Subcutaneous preadipocyte (primary cell): ENCODE results near the gene NOTCH3. TPM values are rescaled to one million over a fixed set of nuclear protein-coding genes. Genes with fewer than 3 reads are reported as not detected.

Experiments
- small RNA-seq: library from RNA; depleted of rRNA; stranded (forward); fragments of <200 nt; gene quantifications from one replicate; pipeline ENCODE3, GENCODE V24; 2012
- total RNA-seq: library from RNA; depleted of rRNA; stranded (reverse); fragments of >200 nt; gene quantifications from 2 replicates; pipeline ENCODE4 v1.2.3, GENCODE V29; 2012

Gene NOTCH3
- total RNA-seq: 25.0 and 62.4 TPM in 2 replicates

DNA sequence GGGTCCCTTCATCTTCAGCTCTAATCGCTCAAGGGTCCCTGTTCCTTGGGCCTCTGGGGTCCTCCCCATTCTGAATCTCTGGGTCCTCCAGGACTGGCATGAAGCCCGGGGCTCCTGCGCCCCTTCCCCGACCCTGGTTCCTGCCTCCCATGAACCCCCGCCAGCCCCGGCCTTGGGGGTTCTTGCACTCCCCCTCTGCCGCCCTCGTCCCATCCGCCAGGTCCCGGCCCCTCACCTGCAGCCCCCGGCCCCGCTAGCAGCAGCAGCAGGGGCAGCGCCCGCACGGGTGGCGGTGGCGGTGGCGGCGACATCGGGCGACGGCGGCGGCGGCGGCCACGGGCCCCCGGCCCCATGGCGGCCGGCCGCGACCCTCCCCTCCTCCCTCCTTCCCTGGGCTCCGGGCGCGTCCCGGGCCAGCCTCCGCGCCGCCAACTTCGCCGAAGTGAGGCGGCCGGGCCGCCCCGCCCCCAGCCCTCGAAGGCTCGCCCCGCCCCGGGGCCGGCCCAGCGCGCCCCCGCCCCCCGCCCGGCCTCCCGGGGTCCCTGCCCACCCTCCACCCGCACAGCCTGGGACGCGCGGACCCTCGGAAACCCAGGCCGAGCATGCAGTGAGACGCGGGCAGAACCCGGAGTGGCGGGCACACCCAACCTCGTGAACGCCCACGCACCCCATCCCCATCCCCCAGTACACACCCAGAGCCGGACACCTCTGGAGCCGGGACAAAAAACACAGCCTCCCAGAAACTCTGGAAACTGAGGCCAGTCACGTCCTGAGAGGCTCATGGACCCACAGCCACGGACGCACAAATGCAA lies at the start of gene NOTCH3:
NOTCH3 (minus strand) TSS at position 443 of the 812 bp plus-strand sequence; CDS start at position 353, 90 bp downstream.

Small RNA genes within 50 kb of the gene (small RNA-seq; reads per million reads assigned to genes)
- gene MIR6795 (not detected), gene RNU6-782P (not detected)

Other genes with a start within 250 kb of the NOTCH3 start
- gene SLC1A6, start 221.1 kb downstream of the NOTCH3 start, total RNA-seq: not detected in 2 replicates
- gene CASP14, start 151.5 kb downstream of the NOTCH3 start, total RNA-seq: not detected in 2 replicates
- not detected in 2 replicates for gene OR1I1, start 118.8 kb downstream of the NOTCH3 start, total RNA-seq
- 23.5 and 30.1 TPM in 2 replicates for gene SYDE1, start 93.6 kb downstream of the NOTCH3 start, total RNA-seq
- gene EPHX3, start 31.5 kb upstream of the NOTCH3 start, total RNA-seq: under 0.01 TPM in 1 of 2 replicates, not detected in the other
- gene BRD4, start 131.5 kb upstream of the NOTCH3 start, total RNA-seq: 17.6 and 21.9 TPM in 2 replicates
- 17.6 and 23.3 TPM in 2 replicates for gene AKAP8, start 178.8 kb upstream of the NOTCH3 start, total RNA-seq
- gene AKAP8L, start 218.0 kb upstream of the NOTCH3 start, total RNA-seq: 51.8 and 58.8 TPM in 2 replicates
- 10.2 and 10.7 TPM in 2 replicates for gene WIZ, start 249.0 kb upstream of the NOTCH3 start, total RNA-seq